ENCODE measurements around the gene ANKS1B. TPM values are rescaled to one million over a fixed set of nuclear protein-coding genes. Genes with fewer than 3 reads are reported as not detected.

The ANKS1B gene
- total RNA-seq, 2 experiments from 2014 or later: 0.21 to 0.36 TPM

GRCh38 chr12:98738539-98738938, 1246.2 kb downstream of the ANKS1B start:
- CTCF ChIA-PET: no interaction called here

GRCh38 chr12:98738002-98738401, 1246.7 kb downstream of the ANKS1B start:
- POLR2A ChIA-PET: no interaction called here
- CTCF ChIA-PET: no interaction called here

More at GRCh38 chr12:98738539-98738938, 1246.2 kb downstream of the ANKS1B start:
- POLR2A ChIA-PET: interaction anchor here (0.7 kb wide), 1 partner anchor 94 kb away, joined by 3 read pairs; no protein-coding TSS in a partner anchor

GRCh38 chr12:98737322-98737712, 1247.4 kb downstream of the ANKS1B start:
- ChIA-PET CTCF (no interaction called here), POLR2A (no interaction called here)

GRCh38 chr12:98736352-98737321, 1248.1 kb downstream of the ANKS1B start:
- ChIA-PET CTCF (no interaction called here), POLR2A (no interaction called here)

GRCh38 chr12:98735821-98736220, 1248.9 kb downstream of the ANKS1B start:
- POLR2A ChIA-PET: interaction anchor here (0.5 kb wide), 1 partner anchor 169 kb away, joined by 23 read pairs; no protein-coding TSS in a partner anchor

GRCh38 chr12:98733667-98734350, 1250.9 kb downstream of the ANKS1B start:
- CTCF ChIA-PET: no interaction called here
- POLR2A ChIA-PET: no interaction called here

More at GRCh38 chr12:98735821-98736220, 1248.9 kb downstream of the ANKS1B start:
- CTCF ChIA-PET: no interaction called here

- CTCF ChIA-PET: interaction anchor here (0.6 to 1.5 kb wide), 2 partner anchors 13 to 270 kb away, joined by 3 read pairs; no protein-coding TSS in a partner anchor
- POLR2A ChIA-PET: interaction anchor here (0.6 kb wide), 1 partner anchor 20 kb away, joined by 4 read pairs; no protein-coding TSS in a partner anchor
Observed at GRCh38 chr12:98730412-98730811, 1254.3 kb downstream of the ANKS1B start.

GRCh38 chr12:98727196-98727595, 1257.5 kb downstream of the ANKS1B start:
- ChIA-PET CTCF (no interaction called here), POLR2A (no interaction called here)

- CTCF ChIA-PET: no interaction called here
- POLR2A ChIA-PET: no interaction called here
Observed at GRCh38 chr12:98725476-98726247, 1259.1 kb downstream of the ANKS1B start.

- ChIA-PET CTCF (no interaction called here), POLR2A (interaction anchor here (0.6 kb wide), 1 partner anchor 1826 kb away, joined by 4 read pairs; no protein-coding TSS in a partner anchor)
Observed at GRCh38 chr12:98724384-98725155, 1260.2 kb downstream of the ANKS1B start.

- CTCF ChIA-PET: interaction anchor here (0.9 kb wide), 1 partner anchor 10 kb away, joined by 3 read pairs; no protein-coding TSS in a partner anchor
Observed at GRCh38 chr12:98721204-98721702, 1263.5 kb downstream of the ANKS1B start.

GRCh38 chr12:98719515-98720504, 1264.9 kb downstream of the ANKS1B start:
- CTCF ChIA-PET: no interaction called here

More at GRCh38 chr12:98721204-98721702, 1263.5 kb downstream of the ANKS1B start:
- POLR2A ChIA-PET: no interaction called here

GRCh38 chr12:98714426-98714825, 1270.3 kb downstream of the ANKS1B start:
- CTCF ChIA-PET: no interaction called here
- POLR2A ChIA-PET: no interaction called here

More at GRCh38 chr12:98719515-98720504, 1264.9 kb downstream of the ANKS1B start:
- POLR2A ChIA-PET: no interaction called here

- CTCF ChIA-PET: no interaction called here
- POLR2A ChIA-PET: no interaction called here
Observed at GRCh38 chr12:98709022-98709421, 1275.7 kb downstream of the ANKS1B start.

GRCh38 chr12:98701166-98701565, 1283.6 kb downstream of the ANKS1B start:
- POLR2A ChIA-PET: no interaction called here
- CTCF ChIA-PET: no interaction called here

- ChIA-PET POLR2A (no interaction called here), CTCF (interaction anchor here (0.7 to 0.9 kb wide), 2 partner anchors 41 to 53 kb away, joined by 3 read pairs; no protein-coding TSS in a partner anchor)
Observed at GRCh38 chr12:98699586-98699985, 1285.2 kb downstream of the ANKS1B start.
